H1 (cell line): Measurements from ENCODE around the gene MEIS2. TPM values are rescaled to one million over a fixed set of nuclear protein-coding genes. Genes with fewer than 3 reads are reported as not detected.

Experiments
- CTCF ChIA-PET: fragments of 300-600 bp; sonication (Branson Sonifier 250); formaldehyde crosslinking; loops from one replicate; lab custom pipeline; 2021; ENCODE audit not compliant: partially characterized antibody; lab: Charles Lee
- POLR2A ChIA-PET: fragments of 300-600 bp; sonication (Branson Sonifier 250); formaldehyde crosslinking; loops from one replicate; lab custom pipeline; 2021; ENCODE audit warnings: inconsistent platforms; ENCODE audit not compliant: partially characterized antibody; lab: Charles Lee
- DNase-seq, 2 experiments: peaks; one replicate each; pipeline versions ENCODE4 v3.0.0 to v3.0.0-alpha.2; 2010 to 2022; ENCODE audit warnings: low spot score in 2 of 2, low read depth in 1 of 2, mixed read lengths in 1 of 2
- FAIRE-seq: peaks from 2 replicates; lab custom pipeline; 2011; peaks lifted over from hg19 to GRCh38; lab: Jason Lieb, UNC
- H2AFZ ChIP-seq: 2 replicates; pipeline ENCODE4 v1.8.1; 2012; ENCODE audit warnings: low read length, inconsistent platforms
- H2AK5ac ChIP-seq: 2 replicates; pipeline ENCODE4 v1.6.1; 2013; ENCODE audit warnings: low read depth, low read length
- H2BK120ac ChIP-seq: replicated peaks from 2 replicates; pipeline ENCODE3; 2013; ENCODE audit warnings: low read depth, low read length, inconsistent platforms
- H2BK12ac ChIP-seq: 2 replicates; pipeline ENCODE4 v1.6.1; 2013; ENCODE audit warnings: low read depth, low read length
- H2BK15ac ChIP-seq: 2 replicates; pipeline ENCODE4 v1.6.1; 2013; ENCODE audit warnings: low read length
- H2BK20ac ChIP-seq: 2 replicates; pipeline ENCODE4 v1.6.1; 2013; ENCODE audit warnings: low read length
- H2BK5ac ChIP-seq: 2 replicates; pipeline ENCODE4 v1.6.1; 2013; ENCODE audit warnings: low read depth, low read length
- H3K14ac ChIP-seq: 2 replicates; pipeline ENCODE4 v1.6.1; 2013; ENCODE audit warnings: inconsistent platforms; ENCODE audit not compliant: insufficient read length
- H3K18ac ChIP-seq: 2 replicates; pipeline ENCODE4 v1.6.1; 2013; ENCODE audit warnings: low read length; ENCODE audit errors: extremely low read depth
- H3K23ac ChIP-seq: 2 replicates; pipeline ENCODE4 v1.6.1; 2013; ENCODE audit warnings: inconsistent platforms; ENCODE audit not compliant: insufficient read length
- H3K23me2 ChIP-seq: 2 replicates; pipeline ENCODE4 v1.6.1; 2013; ENCODE audit warnings: low read depth, low read length
- H3K27ac ChIP-seq: 2 replicates; pipeline ENCODE4 v1.6.1; 2011; ENCODE audit warnings: low read depth, low read length, inconsistent platforms
- H3K27me3 ChIP-seq, 4 experiments: replicated peaks in 1 of 4; 1 replicate in 1 of 4; 2 replicates in 3 of 4; pipeline versions ENCODE4 v1.6.1 to v1.8.1; 2011 to 2013; ENCODE audit warnings: low read length in 3 of 4, mild to moderate bottlenecking in 3 of 4, inconsistent platforms in 2 of 4, mixed read lengths in 2 of 4, moderate library complexity in 1 of 4; ENCODE audit not compliant: control insufficient read depth in 3 of 4, insufficient read depth in 3 of 4; ENCODE audit errors: extremely low read depth in 1 of 4
- H3K36me3 ChIP-seq, 4 experiments: 2 replicates each; pipeline versions ENCODE4 v1.6.1 to v1.8.1; 2011 to 2013; ENCODE audit warnings: mild to moderate bottlenecking in 4 of 4, low read length in 3 of 4, moderate library complexity in 2 of 4, control low read depth in 1 of 4, inconsistent platforms in 1 of 4; ENCODE audit not compliant: insufficient read depth in 4 of 4, control insufficient read depth in 2 of 4
- H3K4ac ChIP-seq: replicated peaks from 2 replicates; pipeline ENCODE3; 2013; ENCODE audit warnings: low read length, low read depth, mixed read lengths, inconsistent platforms; ENCODE audit not compliant: insufficient read length
- H3K4me1 ChIP-seq, 4 experiments: replicated peaks in 1 of 4; 1 replicate in 1 of 4; 2 replicates in 3 of 4; pipeline versions ENCODE4 v1.6.1 to v1.8.1; 2011 to 2013; ENCODE audit warnings: low read length in 3 of 4, inconsistent platforms in 2 of 4, mixed read lengths in 1 of 4; ENCODE audit not compliant: insufficient read depth in 4 of 4, control insufficient read depth in 3 of 4
- H3K4me2 ChIP-seq, 2 experiments: 2 replicates each; pipeline versions ENCODE4 v1.6.1 to v1.8.1; 2011 to 2013; ENCODE audit warnings: low read depth in 2 of 2, low read length in 2 of 2, control low read depth in 1 of 2, inconsistent platforms in 1 of 2, mild to moderate bottlenecking in 1 of 2; ENCODE audit not compliant: insufficient read depth in 1 of 2
- H3K4me3 ChIP-seq, 4 experiments: fragments of 200-600, 300-600 bp in 1 of 4; sonication (generic), shearing (Covaris generic), sonication (Bioruptor Twin) in 1 of 4; 2 replicates each; pipeline versions ENCODE4 v1.5.1 to v1.8.1; 2011 to 2016; ENCODE audit warnings: low read length in 4 of 4, low read depth in 3 of 4, control low read depth in 2 of 4, inconsistent platforms in 2 of 4, mild to moderate bottlenecking in 2 of 4, mixed read lengths in 1 of 4, moderate library complexity in 1 of 4; ENCODE audit not compliant: insufficient read depth in 2 of 4; ENCODE audit errors: extremely low read depth in 1 of 4
- H3K56ac ChIP-seq: replicated peaks from 2 replicates; pipeline ENCODE3; 2013; ENCODE audit warnings: low read depth, mild to moderate bottlenecking, mixed read lengths, low read length, inconsistent platforms; ENCODE audit not compliant: insufficient read length
- H3K79me1 ChIP-seq: 2 replicates; pipeline ENCODE4 v1.6.1; 2013; ENCODE audit warnings: low read depth, low read length, control low read depth
- H3K79me2 ChIP-seq, 2 experiments: 2 replicates each; pipeline versions ENCODE4 v1.6.1 to v1.8.1; 2012 to 2013; ENCODE audit warnings: low read length in 2 of 2, mild to moderate bottlenecking in 2 of 2, inconsistent platforms in 1 of 2; ENCODE audit not compliant: insufficient read depth in 2 of 2, control insufficient read depth in 1 of 2
- H3K9ac ChIP-seq, 4 experiments: replicated peaks in 1 of 4; 1 replicate in 1 of 4; 2 replicates in 3 of 4; pipeline versions ENCODE4 v1.6.1 to v1.8.1; 2011 to 2013; ENCODE audit warnings: low read depth in 3 of 4, low read length in 3 of 4, control low read depth in 2 of 4, mild to moderate bottlenecking in 2 of 4, moderate library complexity in 2 of 4, inconsistent platforms in 1 of 4; ENCODE audit errors: extremely low read depth in 1 of 4
- H3K9me3 ChIP-seq, 2 experiments: 2 replicates each; pipeline versions ENCODE4 v1.6.1 to v1.8.1; 2012 to 2013; ENCODE audit warnings: mild to moderate bottlenecking in 2 of 2, moderate library complexity in 2 of 2, control low read depth in 1 of 2, inconsistent platforms in 1 of 2, low read depth in 1 of 2, low read length in 1 of 2, mixed read lengths in 1 of 2; ENCODE audit not compliant: insufficient read depth in 2 of 2
- H4K20me1 ChIP-seq, 2 experiments: replicated peaks in 1 of 2; 2 replicates each; pipeline versions ENCODE3 to v1.8.1; 2011 to 2013; ENCODE audit warnings: inconsistent platforms in 2 of 2, low read length in 2 of 2, mild to moderate bottlenecking in 1 of 2; ENCODE audit not compliant: insufficient read depth in 2 of 2, control insufficient read depth in 1 of 2
- H4K5ac ChIP-seq: 2 replicates; pipeline ENCODE4 v1.6.1; 2013; ENCODE audit warnings: low read length, low read depth, mixed read lengths, inconsistent platforms; ENCODE audit not compliant: insufficient read length
- H4K8ac ChIP-seq: 2 replicates; pipeline ENCODE4 v1.8.0; 2013; ENCODE audit warnings: mild to moderate bottlenecking, moderate library complexity, low read length, inconsistent platforms; ENCODE audit not compliant: insufficient read depth; ENCODE audit errors: extremely low read depth
- H4K91ac ChIP-seq: replicated peaks from 2 replicates; pipeline ENCODE3; 2013; ENCODE audit warnings: low read length, mixed read lengths, inconsistent platforms; ENCODE audit not compliant: insufficient read length
- ATF2 ChIP-seq: IDR thresholded peaks from 2 replicates; pipeline ENCODE4 v1.6.1; 2012; ENCODE audit warnings: low read length, inconsistent platforms
- CBX5 ChIP-seq: fragments of 300-800, 300-1000 bp; sonication (generic); IDR thresholded peaks from 2 replicates; pipeline ENCODE4 v1.7.1; 2016; ENCODE audit warnings: antibody characterized with exemption, low read length, low read depth
- KDM4A ChIP-seq: IDR thresholded peaks from one replicate; pipeline ENCODE4 v1.7.1; 2012; ENCODE audit warnings: low read depth, mild to moderate bottlenecking, moderate library complexity, low read length, inconsistent platforms; ENCODE audit not compliant: severe bottlenecking
- WGBS, 2 experiments: shearing (Covaris generic) in 1 of 2; methylation state at CpG; one replicate each; pipeline versions ENCODE4 v1.1.6 to v1.1.7; 2013 to 2015; ENCODE audit warnings: low lambda C conversion rate in 2 of 2, mixed read lengths in 2 of 2, inconsistent platforms in 1 of 2, low coverage in 1 of 2, missing lambda C conversion rate in 1 of 2; ENCODE audit not compliant: insufficient replicate concordance in 2 of 2, insufficient coverage in 1 of 2, insufficient read length in 1 of 2; ENCODE audit errors: extremely low coverage in 1 of 2, missing lambda C conversion rate in 1 of 2; 5-methylcytosine and 5-hydroxymethylcytosine counted together
- polyA plus RNA-seq, 7 experiments: library from polyadenylated mRNA; depleted of rRNA in 3 of 7; stranded (reverse) in 5 of 7; unstranded in 2 of 7; fragments of >200 nt in 5 of 7; fragments of 200-250 nt in 2 of 7; gene quantifications; 1 replicate in 5 of 7; 2 replicates in 1 of 7; 4 replicates in 1 of 7; pipeline versions ENCODE4 v1.2.1 to v1.2.3, GENCODE V29; 2011 to 2013; ENCODE audit warnings: missing spikeins in 2 of 7, mixed read lengths in 2 of 7
- total RNA-seq: library from RNA; stranded (reverse); fragmentation: NEBNext Ultra II Directional; extraction: Animal tissue kit (Norgen Biotek cat#: 25700); gene quantifications from 2 replicates; pipeline ENCODE4 v1.2.1, GENCODE V29; 2021

The MEIS2 gene
- total and polyA plus RNA-seq, 2 of the 8 experiments (the other 6 are each of a cell fraction or from before 2014, with no cell fraction given) = 0.22 to 1.2 TPM

GRCh38 chr15:36924034-36924433 is 176.3 kb downstream of the MEIS2 start:
- no peak overlapping the region for H3K9ac ChIP-seq
- no peak overlapping the region for H2BK5ac ChIP-seq
- H3K23me2 ChIP-seq = no peaks in the 10 kb centered on the region
- H2BK12ac ChIP-seq = no peak overlapping the region
- H2AFZ ChIP-seq = no peak overlapping the region
- H3K79me1 ChIP-seq = no peaks in the 10 kb centered on the region
- H3K18ac ChIP-seq = no peak overlapping the region
- H2AK5ac ChIP-seq = no peak overlapping the region
- H3K4me3 ChIP-seq = no peak overlapping the region
- no peaks in the 10 kb centered on the region for H3K36me3 ChIP-seq
- H4K20me1 ChIP-seq = no peaks in the 10 kb centered on the region
- no peak for TF ChIP-seq CBX5
- TF ChIP-seq KDM4A = no peak
- TF ChIP-seq ATF2 = no peak
- no peak for DNase-seq
- WGBS, 2 experiments = 93% methylated on average over 4 of the region's 4 CpGs; no CpG with 5 or more reads in 1 of the 2 experiments
- no peaks in the 10 kb centered on the region for H3K9me3 ChIP-seq
- H3K56ac ChIP-seq = no peak overlapping the region
- no peak overlapping the region for H4K8ac ChIP-seq
- no peak overlapping the region for H3K14ac ChIP-seq
- no peak overlapping the region for H4K91ac ChIP-seq
- H3K27ac ChIP-seq = no peak overlapping the region
- H3K23ac ChIP-seq = no peak overlapping the region
- ChIA-PET POLR2A (no interaction called here), CTCF (interaction anchor here (1.3 to 1.6 kb wide), 2 partner anchors 9 to 40 kb away, joined by 3 to 6 read pairs; no protein-coding TSS in a partner anchor)
- peaks cover 0 to 3% (median 0%) of the 10 kb centered on the region in 4 experiments; a peak in 2 of 7 replicates for H3K4me1 ChIP-seq
- H3K4me2 ChIP-seq = no peak overlapping the region
- H2BK20ac ChIP-seq = no peak overlapping the region
- no peaks in the 10 kb centered on the region for H3K27me3 ChIP-seq
- no peaks in the 10 kb centered on the region for H3K79me2 ChIP-seq
- H2BK120ac ChIP-seq = no peak overlapping the region
- H2BK15ac ChIP-seq = no peak overlapping the region
- FAIRE-seq = no peak
- H4K5ac ChIP-seq = no peak overlapping the region
- no peak overlapping the region for H3K4ac ChIP-seq
